Measurements from ENCODE around the gene OR52R1.
"Not testable (repeated sequence)": the region's sequence is repeated elsewhere in the genome, so short reads cannot be mapped to it uniquely, and the experiment has no call there.

The OR52R1 gene

GRCh38 chr11:4825132-4825531, 21.0 kb upstream of the OR52R1 start:
- TF ChIP-seq ZFX (IDR thresholded peaks at IDR 0.05) (no peak), CTCF (conservative IDR thresholded peaks at IDR 0.05) (no peak)
- no peak overlapping the region for H3K27ac ChIP-seq

GRCh38 chr11:4821021-4821420, 16.8 kb upstream of the OR52R1 start, which contains the start of gene OR51F2:
TSS of gene OR51F2 (plus strand) at chr11:4821321. CDS start at chr11:4821422, 101 bp downstream.
- no peak for TF ChIP-seq CTCF (conservative IDR thresholded peaks at IDR 0.05)
- TF ChIP-seq ZFX (IDR thresholded peaks at IDR 0.05), result no peak
- no peak within 1 kb of the TSS for H3K27ac ChIP-seq

GRCh38 chr11:4809246-4809645, 5.1 kb upstream of the OR52R1 start:
- TF ChIP-seq ZFX (IDR thresholded peaks at IDR 0.05) (no peak), CTCF (conservative IDR thresholded peaks at IDR 0.05) (no peak)
- H3K27ac ChIP-seq, result no peak overlapping the region

- H3K27ac ChIP-seq, result no peak overlapping the region
- no peak for TF ChIP-seq CTCF (conservative IDR thresholded peaks at IDR 0.05)
- TF ChIP-seq ZFX (IDR thresholded peaks at IDR 0.05), result no peak
Measured at GRCh38 chr11:4808476-4808875, 4.3 kb upstream of the OR52R1 start.

- not testable (repeated sequence) for H3K27ac ChIP-seq
Measured at GRCh38 chr11:4801316-4801715, 2.9 kb downstream of the OR52R1 start.

- TF ChIP-seq ZFX (IDR thresholded peaks at IDR 0.05), result no peak
- no peak for TF ChIP-seq CTCF (conservative IDR thresholded peaks at IDR 0.05)
- H3K27ac ChIP-seq, result no peak overlapping the region
Measured at GRCh38 chr11:4798427-4799183, 5.6 kb downstream of the OR52R1 start.

GRCh38 chr11:4797206-4797605, 7.0 kb downstream of the OR52R1 start:
- TF ChIP-seq CTCF (conservative IDR thresholded peaks at IDR 0.05), result no peak

GRCh38 chr11:4782454-4782853, 21.7 kb downstream of the OR52R1 start:
- TF ChIP-seq ZFX (IDR thresholded peaks at IDR 0.05) (no peak), CTCF (conservative IDR thresholded peaks at IDR 0.05) (no peak)
- H3K27ac ChIP-seq, result no peak overlapping the region

More at GRCh38 chr11:4797206-4797605, 7.0 kb downstream of the OR52R1 start:
- no peak overlapping the region for H3K27ac ChIP-seq
